ENCODE measurements around the gene SPTY2D1. TPM values are rescaled to one million over a fixed set of nuclear protein-coding genes. Genes with fewer than 3 reads are reported as not detected.

The SPTY2D1 gene
- polyA plus RNA-seq, 1 of the 3 experiments (the other 2 are of a cell fraction), result 5.3 TPM

DNA sequence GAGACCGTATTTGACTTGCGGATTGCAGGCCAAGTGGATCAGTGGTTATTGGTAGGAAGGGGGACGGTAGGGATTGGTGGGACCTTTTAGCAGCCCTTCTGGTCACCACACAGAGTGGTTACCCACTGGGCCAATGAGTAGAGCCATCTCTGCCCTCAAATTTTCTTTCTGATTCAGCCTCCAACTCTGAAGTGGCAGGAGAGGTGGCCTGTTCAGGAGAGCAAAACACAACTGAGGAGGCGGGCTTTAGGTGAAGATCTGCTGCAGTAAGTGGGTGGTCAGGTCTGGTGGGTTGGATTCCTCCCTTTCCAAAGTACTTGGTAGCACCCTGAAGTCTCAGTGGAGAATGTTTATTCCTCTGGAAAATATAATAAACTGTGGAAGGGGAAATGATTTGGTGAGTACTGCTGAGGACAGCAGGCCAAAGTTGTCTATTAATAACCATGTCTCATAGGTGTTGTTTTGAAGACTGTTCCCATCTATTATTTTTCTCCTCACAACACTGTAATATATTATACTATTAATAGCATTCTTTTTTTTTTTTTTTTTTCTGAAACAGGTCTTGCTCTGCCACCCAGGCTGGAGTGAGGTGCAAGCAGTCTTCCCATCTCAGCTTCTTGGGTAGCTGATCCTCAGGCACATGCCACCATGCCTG is 33.1 kb downstream of the SPTY2D1 start:
- no peaks in the 10 kb centered on the region for H4K20me1 ChIP-seq (ENCODE audit: insufficient read depth)
- POLR2A ChIA-PET, result interaction anchor here (0.7 kb wide), 1 partner anchor 11 kb away, joined by 3 read pairs; no protein-coding TSS in a partner anchor
- H3K27ac ChIP-seq (ENCODE audit: low read depth in 2 of 2, low read length in 1 of 2), result no peak overlapping the region
- no peak overlapping the region for H3K4me3 ChIP-seq (ENCODE audit: low read depth in 2 of 2, low read length in 1 of 2)
- H3K79me2 ChIP-seq (ENCODE audit: insufficient read depth), result no peaks in the 10 kb centered on the region
- TF ChIP-seq CHD2 (IDR thresholded peaks at IDR 0.05; ENCODE audit: low read length, partially characterized antibody) (no peak), TCF12 (IDR thresholded peaks at IDR 0.05) (no peak), SIN3A (IDR thresholded peaks at IDR 0.05; ENCODE audit: borderline replicate concordance, low read depth, low read length) (no peak), JUND (IDR thresholded peaks at IDR 0.05) (no peak), GABPA (IDR thresholded peaks at IDR 0.05; ENCODE audit: low read depth) (no peak), RAD21 (IDR thresholded peaks at IDR 0.05; ENCODE audit: low read length) (no peak), NRF1 (IDR thresholded peaks at IDR 0.05; ENCODE audit: low read depth, low read length) (no peak), EP300 (IDR thresholded peaks at IDR 0.05; ENCODE audit: borderline replicate concordance in 1 of 2, low read depth in 1 of 2, low read length in 1 of 2) (no peak), RCOR1 (IDR thresholded peaks at IDR 0.05; ENCODE audit: low read length) (no peak), MEF2A (IDR thresholded peaks at IDR 0.05; ENCODE audit: borderline replicate concordance, low read depth) (no peak), RXRA (IDR thresholded peaks at IDR 0.05; ENCODE audit: borderline replicate concordance, low read depth) (no peak), CTCF (IDR thresholded peaks at IDR 0.05) (no peak), POLR2AphosphoS5 (IDR thresholded peaks at IDR 0.05; ENCODE audit: low read depth, low read length) (no peak)
- TF ChIP-seq, protein P1, sequence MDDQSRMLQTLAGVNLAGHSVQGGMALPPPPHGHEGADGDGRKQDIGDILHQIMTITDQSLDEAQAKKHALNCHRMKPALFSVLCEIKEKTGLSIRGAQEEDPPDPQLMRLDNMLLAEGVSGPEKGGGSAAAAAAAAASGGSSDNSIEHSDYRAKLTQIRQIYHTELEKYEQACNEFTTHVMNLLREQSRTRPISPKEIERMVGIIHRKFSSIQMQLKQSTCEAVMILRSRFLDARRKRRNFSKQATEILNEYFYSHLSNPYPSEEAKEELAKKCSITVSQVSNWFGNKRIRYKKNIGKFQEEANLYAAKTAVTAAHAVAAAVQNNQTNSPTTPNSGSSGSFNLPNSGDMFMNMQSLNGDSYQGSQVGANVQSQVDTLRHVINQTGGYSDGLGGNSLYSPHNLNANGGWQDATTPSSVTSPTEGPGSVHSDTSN (IDR thresholded peaks at IDR 0.05), result no peak
- TF ChIP-seq, protein P2, sequence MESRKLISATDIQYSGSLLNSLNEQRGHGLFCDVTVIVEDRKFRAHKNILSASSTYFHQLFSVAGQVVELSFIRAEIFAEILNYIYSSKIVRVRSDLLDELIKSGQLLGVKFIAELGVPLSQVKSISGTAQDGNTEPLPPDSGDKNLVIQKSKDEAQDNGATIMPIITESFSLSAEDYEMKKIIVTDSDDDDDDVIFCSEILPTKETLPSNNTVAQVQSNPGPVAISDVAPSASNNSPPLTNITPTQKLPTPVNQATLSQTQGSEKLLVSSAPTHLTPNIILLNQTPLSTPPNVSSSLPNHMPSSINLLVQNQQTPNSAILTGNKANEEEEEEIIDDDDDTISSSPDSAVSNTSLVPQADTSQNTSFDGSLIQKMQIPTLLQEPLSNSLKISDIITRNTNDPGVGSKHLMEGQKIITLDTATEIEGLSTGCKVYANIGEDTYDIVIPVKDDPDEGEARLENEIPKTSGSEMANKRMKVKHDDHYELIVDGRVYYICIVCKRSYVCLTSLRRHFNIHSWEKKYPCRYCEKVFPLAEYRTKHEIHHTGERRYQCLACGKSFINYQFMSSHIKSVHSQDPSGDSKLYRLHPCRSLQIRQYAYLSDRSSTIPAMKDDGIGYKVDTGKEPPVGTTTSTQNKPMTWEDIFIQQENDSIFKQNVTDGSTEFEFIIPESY (IDR thresholded peaks at IDR 0.05; ENCODE audit: borderline replicate concordance, low read depth), result no peak
- TF ChIP-seq, protein P3, sequence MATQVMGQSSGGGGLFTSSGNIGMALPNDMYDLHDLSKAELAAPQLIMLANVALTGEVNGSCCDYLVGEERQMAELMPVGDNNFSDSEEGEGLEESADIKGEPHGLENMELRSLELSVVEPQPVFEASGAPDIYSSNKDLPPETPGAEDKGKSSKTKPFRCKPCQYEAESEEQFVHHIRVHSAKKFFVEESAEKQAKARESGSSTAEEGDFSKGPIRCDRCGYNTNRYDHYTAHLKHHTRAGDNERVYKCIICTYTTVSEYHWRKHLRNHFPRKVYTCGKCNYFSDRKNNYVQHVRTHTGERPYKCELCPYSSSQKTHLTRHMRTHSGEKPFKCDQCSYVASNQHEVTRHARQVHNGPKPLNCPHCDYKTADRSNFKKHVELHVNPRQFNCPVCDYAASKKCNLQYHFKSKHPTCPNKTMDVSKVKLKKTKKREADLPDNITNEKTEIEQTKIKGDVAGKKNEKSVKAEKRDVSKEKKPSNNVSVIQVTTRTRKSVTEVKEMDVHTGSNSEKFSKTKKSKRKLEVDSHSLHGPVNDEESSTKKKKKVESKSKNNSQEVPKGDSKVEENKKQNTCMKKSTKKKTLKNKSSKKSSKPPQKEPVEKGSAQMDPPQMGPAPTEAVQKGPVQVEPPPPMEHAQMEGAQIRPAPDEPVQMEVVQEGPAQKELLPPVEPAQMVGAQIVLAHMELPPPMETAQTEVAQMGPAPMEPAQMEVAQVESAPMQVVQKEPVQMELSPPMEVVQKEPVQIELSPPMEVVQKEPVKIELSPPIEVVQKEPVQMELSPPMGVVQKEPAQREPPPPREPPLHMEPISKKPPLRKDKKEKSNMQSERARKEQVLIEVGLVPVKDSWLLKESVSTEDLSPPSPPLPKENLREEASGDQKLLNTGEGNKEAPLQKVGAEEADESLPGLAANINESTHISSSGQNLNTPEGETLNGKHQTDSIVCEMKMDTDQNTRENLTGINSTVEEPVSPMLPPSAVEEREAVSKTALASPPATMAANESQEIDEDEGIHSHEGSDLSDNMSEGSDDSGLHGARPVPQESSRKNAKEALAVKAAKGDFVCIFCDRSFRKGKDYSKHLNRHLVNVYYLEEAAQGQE (IDR thresholded peaks at IDR 0.05; ENCODE audit: low read depth, low read length), result no peak
- H3K36me3 ChIP-seq (replicated peaks in 1 of 2; ENCODE audit: control insufficient read depth in 1 of 2, insufficient read depth in 2 of 2, low read length in 1 of 2), result peaks cover 2 to 10% of the 10 kb centered on the region in 2 experiments
- no peaks in the 10 kb centered on the region for H3K9me3 ChIP-seq
- CTCF ChIA-PET, result interaction anchor here (0.6 kb wide), 2 partner anchors 19 to 52 kb away, joined by 3 read pairs; no protein-coding TSS in a partner anchor
- no peak overlapping the region for H3K4me2 ChIP-seq
- no peaks in the 10 kb centered on the region for H3K27me3 ChIP-seq (ENCODE audit: insufficient read depth)
- WGBS (ENCODE audit: low lambda C conversion rate), result 97% methylated on average over 4 of the region's 4 CpGs
- H2AFZ ChIP-seq (ENCODE audit: low read depth), result no peak overlapping the region
- H3K9ac ChIP-seq, result no peak overlapping the region
- H3K9me2 ChIP-seq, result no peaks in the 10 kb centered on the region
- no peaks in the 10 kb centered on the region for H3K4me1 ChIP-seq (ENCODE audit: control insufficient read depth in 1 of 2, insufficient read depth in 2 of 2, low read depth in 1 of 2, low read length in 1 of 2)
- no peak for DNase-seq
- H3F3A ChIP-seq (replicated peaks; ENCODE audit: insufficient read depth), result peaks cover 10% of the 10 kb centered on the region

Measured in SK-N-SH (cell line).